HPDE6-E6E7 (cell line): ENCODE data around the gene AKAP13.
"Not testable (repeated sequence)": the region's sequence is repeated elsewhere in the genome, so short reads cannot be mapped to it uniquely, and the experiment has no call there.

ENCODE experiments used
- DNase-seq: peaks from one replicate; pipeline ENCODE4 v3.0.0; 2011; ENCODE audit warnings: missing footprints; ENCODE audit errors: extremely low spot score

Gene AKAP13

DNA sequence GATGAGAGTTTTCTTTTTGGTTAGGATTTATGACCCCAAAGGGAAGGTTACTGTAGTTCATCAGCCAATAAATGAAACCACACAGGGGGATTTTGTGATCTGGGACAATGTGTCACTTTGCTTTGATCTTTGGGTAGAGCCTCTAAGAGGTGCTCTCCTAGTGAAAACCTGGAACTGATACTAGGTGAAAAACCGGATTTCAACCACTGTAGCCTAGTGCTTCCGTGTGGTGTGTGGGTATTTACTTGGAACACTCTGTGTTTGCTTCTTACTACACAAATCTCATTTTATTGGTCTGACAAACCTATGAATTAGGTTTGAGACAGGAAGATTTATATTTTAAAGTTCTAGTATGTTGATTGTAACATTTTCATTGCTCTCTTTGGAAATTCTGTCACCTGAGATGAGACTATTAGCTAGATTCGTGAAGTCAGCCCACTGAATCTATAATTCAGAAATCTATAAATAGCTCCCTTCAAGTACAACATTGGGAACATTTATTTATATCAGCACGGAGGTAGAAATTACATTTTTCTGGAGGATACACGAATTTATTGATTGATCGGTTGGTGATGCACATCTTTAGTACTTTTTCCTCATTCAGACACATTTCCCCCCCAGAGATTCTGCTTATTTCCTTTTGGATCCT, 119.8 kb downstream of the AKAP13 start:
- no peak for DNase-seq

DNA sequence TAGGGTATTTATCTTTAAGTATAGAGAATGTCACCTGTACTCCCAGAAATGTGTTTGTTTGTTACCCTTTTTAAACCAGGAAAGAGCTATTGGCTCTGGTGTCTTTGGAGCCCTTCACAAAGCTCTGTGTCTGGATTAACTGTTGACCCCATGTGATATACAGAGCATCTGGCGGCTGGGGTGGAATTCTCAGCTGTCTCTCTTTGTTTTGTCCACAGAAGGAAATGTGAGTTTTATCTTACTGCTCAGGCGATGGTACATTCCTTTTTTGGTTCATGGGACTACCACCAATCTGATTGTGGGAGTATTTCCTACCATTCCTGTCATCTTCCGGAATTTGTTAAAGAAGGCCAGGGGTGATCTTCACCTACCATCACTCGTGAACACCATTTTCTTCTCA, 120.3 kb downstream of the AKAP13 start:
- no peak for DNase-seq

- no peak for DNase-seq
Observed at GRCh38 chr15:85501574-85501973, 121.2 kb downstream of the AKAP13 start.

- no peak for DNase-seq
Observed at GRCh38 chr15:85503151-85503799, 122.9 kb downstream of the AKAP13 start.

DNA sequence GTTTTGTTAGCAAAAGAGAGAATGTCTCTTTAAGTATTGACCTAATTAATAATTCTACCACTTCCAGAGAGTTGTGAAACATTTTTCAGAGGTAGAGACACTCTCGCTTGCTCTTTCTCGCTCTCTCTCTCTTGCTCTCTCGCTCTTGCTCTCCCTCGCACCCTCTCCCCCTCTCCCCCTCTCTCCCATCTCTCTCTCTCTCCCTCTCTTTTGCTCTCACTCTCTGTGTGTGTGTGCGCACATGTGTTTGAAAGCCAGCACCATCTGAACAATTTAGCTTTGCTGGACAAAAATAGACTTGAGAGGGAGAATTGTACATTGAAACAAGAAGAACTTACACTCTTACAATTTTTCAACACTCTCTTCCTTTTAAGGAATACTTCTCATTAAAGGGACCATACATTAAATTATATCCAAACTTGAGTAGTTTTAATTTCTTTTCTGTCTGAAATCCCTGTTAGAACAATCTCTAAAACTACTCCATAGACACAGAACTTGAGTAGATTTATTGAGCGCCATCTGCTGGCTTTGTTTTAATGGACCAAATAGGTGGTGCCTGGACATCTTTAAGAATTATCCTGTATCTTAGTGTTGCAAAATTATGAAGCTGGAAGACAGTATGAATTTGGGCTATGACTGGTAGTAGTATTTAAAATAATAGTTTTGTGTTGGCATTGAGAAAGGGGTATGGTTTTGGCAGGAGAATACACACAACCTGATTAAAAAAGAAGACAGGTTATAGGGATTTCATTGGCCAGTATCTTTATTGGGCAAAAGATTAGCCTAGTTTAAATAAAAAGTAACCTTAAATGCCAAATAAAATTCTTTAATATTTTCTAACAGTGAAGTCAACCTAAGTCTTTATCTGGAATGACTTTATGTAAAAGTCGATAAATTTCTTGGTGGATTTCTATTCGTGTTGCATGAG, 124.6 kb downstream of the AKAP13 start:
- peak; percentile 23 for DNase-seq

- no peak for DNase-seq
Observed at GRCh38 chr15:85507114-85507513, 126.7 kb downstream of the AKAP13 start.

DNA sequence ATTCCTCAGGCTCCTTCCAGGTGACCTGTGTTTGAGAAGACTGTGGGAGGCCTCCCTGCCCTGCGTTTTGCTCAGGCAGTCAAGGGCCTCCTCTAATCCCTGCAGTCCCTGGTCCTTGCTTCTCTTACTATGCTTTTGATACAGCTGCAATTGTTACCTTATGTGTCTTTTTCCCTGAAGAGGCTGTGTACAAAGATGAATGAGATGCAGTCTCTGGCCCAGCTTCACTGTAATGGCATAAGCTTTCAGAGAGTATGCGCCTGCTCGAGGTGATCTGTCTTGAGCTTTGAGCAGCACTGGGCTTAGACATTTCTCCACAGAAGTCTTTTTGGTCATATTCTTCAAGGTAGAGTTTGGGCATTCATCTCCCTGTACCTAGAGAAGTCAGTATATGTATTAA, 129.6 kb downstream of the AKAP13 start:
- DNase-seq = no peak

DNA sequence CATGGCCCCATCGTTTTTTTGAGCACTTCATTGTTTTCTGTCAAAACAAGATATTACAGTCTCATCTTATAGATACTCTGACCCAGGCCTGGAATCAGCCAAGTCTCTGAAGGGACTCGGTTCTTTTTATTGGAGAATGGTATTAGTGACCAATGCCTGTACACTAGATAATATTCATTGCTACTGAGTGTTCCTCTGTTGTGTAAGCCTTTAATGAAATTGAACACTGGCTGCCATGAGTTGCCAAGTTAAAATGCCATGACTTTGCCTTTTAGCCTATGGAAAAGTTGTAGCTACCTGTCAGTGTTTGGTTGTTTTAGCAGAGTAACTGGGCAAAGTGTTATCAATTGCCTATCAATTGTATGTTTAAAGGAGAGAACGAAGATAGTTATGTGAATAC, 134.0 kb downstream of the AKAP13 start:
- no peak for DNase-seq

GRCh38 chr15:85515212-85515611, 134.8 kb downstream of the AKAP13 start:
- no peak for DNase-seq

DNA sequence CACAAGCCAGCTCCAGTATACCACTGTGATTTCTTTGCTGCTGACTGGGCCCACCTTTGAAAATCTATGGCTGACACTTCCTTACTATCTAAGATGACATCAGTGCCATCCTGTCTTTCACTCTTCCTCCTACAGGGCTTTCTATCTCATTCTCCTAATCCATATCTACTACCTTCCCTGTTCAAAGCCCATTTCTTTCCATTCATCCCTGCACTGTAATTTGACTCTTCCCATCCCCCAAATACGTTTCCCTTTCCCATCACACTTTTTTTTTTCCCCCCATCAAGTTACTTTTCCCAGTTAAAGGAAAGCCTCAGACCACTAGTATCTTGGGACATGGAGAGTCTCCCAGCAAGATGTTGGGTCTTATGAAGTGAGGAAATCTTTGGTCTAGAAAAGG, 136.7 kb downstream of the AKAP13 start:
- DNase-seq = no peak

GRCh38 chr15:85518979-85519761, 138.8 kb downstream of the AKAP13 start:
- no peak for DNase-seq

GRCh38 chr15:85520650-85521049, 140.2 kb downstream of the AKAP13 start:
- no peak for DNase-seq

- DNase-seq = no peak
Observed at GRCh38 chr15:85523530-85523929, 143.1 kb downstream of the AKAP13 start.

- DNase-seq = no peak
Observed at GRCh38 chr15:85525755-85526154, 145.4 kb downstream of the AKAP13 start.

DNA sequence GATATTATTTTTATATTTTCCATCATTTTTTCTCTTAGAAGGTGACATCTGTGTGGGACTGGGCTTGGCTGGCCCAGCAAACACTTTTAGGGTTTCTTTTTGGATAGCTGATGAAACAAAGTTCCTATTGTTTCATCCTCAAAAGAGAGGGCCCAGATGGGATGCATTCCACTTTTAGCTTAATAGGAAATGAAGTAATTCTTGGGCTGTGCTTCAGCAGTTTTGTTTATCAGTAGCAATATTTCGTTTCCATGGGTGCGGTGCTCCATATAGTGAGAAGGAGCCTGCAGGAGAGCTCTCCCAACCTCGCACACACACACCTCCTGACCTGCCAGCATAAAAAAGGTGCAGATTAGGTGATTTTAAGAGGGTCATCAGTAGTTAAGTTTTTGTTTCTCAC, 147.5 kb downstream of the AKAP13 start:
- no peak for DNase-seq

GRCh38 chr15:85530079-85530478, 149.7 kb downstream of the AKAP13 start:
- DNase-seq = no peak

- DNase-seq = no peak
Observed at GRCh38 chr15:85531083-85531482, 150.7 kb downstream of the AKAP13 start.

DNA sequence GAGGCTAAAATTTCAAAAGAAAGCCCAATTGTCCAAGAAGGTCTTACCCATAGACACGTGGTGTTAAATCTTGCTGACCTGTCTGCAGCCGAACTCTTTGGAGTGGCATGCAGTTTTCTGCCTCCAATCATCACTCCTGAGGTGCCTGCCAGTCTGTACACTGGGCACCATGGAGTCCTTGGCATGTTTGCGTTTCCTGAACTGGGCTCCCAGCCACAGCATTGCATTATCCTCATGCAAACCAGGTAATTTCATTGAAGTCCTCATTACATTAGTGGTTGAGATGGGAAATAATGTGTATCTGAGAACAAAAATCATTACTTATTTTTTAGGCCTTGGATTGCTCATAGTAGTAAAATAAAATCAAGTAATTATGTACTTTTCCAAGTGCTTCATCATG, 152.3 kb downstream of the AKAP13 start:
- no peak for DNase-seq

GRCh38 chr15:85534031-85534430, 153.6 kb downstream of the AKAP13 start:
- no peak for DNase-seq

GRCh38 chr15:85535533-85536330, 155.3 kb downstream of the AKAP13 start:
- not testable (repeated sequence) for DNase-seq

DNA sequence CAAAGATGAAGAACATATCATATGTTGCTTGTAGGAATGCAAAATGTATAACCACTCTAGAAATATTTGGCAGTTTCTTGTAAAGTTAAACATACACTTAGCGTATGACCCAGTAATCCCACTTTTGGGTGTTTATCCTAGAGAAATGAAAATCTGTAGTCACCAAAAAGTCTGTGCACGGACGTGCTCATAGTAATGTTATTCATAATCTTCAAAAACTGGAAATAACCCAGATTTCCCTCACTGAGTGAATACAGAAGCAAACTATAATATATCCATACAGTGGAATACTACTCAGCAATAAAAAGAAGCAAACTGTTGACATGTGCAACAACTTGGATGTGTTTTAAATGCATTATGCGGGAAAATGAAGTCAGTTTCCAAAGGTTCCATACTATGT, 155.9 kb downstream of the AKAP13 start:
- no peak for DNase-seq
